NK-92 (cell line): ENCODE results near the gene PPIP5K2.
"Not testable (repeated sequence)": the region's sequence is repeated elsewhere in the genome, so short reads cannot be mapped to it uniquely, and the experiment has no call there.

Experiments
- DNase-seq: peaks from one replicate; lab custom pipeline; 2025; ENCODE audit not compliant: unreplicated experiment; lab: John Stamatoyannopoulos, UW

The PPIP5K2 gene

GRCh38 chr5:103205991-103206700 lies 86.0 kb downstream of the PPIP5K2 start:
- DNase-seq, result no peak

GRCh38 chr5:103207011-103207410 lies 86.9 kb downstream of the PPIP5K2 start:
- DNase-seq, result no peak

- no peak for DNase-seq
These were observed 87.6 kb downstream of the PPIP5K2 start for GRCh38 chr5:103207653-103208052.

GRCh38 chr5:103208460-103208859 lies 88.4 kb downstream of the PPIP5K2 start:
- DNase-seq, result no peak

- DNase-seq, result no peak
These were observed 89.0 kb downstream of the PPIP5K2 start for GRCh38 chr5:103209065-103209464.

- DNase-seq, result no peak
These were observed 90.9 kb downstream of the PPIP5K2 start for GRCh38 chr5:103210952-103211351.

GRCh38 chr5:103211576-103212561 lies 91.8 kb downstream of the PPIP5K2 start:
- DNase-seq, result no peak

- no peak for DNase-seq
These were observed 96.0 kb downstream of the PPIP5K2 start for GRCh38 chr5:103216137-103216536.

GRCh38 chr5:103216697-103217096 lies 96.6 kb downstream of the PPIP5K2 start:
- no peak for DNase-seq

GRCh38 chr5:103217101-103217500 lies 97.0 kb downstream of the PPIP5K2 start:
- DNase-seq, result no peak

GRCh38 chr5:103218164-103218563 lies 98.1 kb downstream of the PPIP5K2 start:
- no peak for DNase-seq

- not testable (repeated sequence) for DNase-seq
These were observed 99.0 kb downstream of the PPIP5K2 start for GRCh38 chr5:103219074-103219473.

- DNase-seq, result no peak
These were observed 103.2 kb downstream of the PPIP5K2 start for GRCh38 chr5:103223031-103223955.

- DNase-seq, result no peak
These were observed 104.2 kb downstream of the PPIP5K2 start for GRCh38 chr5:103224118-103224893.

- DNase-seq, result no peak
These were observed 104.8 kb downstream of the PPIP5K2 start for GRCh38 chr5:103224894-103225246.

GRCh38 chr5:103228061-103228460 lies 108.0 kb downstream of the PPIP5K2 start:
- DNase-seq, result no peak

- DNase-seq, result no peak
These were observed 108.5 kb downstream of the PPIP5K2 start for GRCh38 chr5:103228588-103228987.

- DNase-seq, result no peak
These were observed 112.4 kb downstream of the PPIP5K2 start for GRCh38 chr5:103232393-103232999.

GRCh38 chr5:103234239-103234975 lies 114.3 kb downstream of the PPIP5K2 start:
- DNase-seq, result no peak
